ENCODE data around the gene RELT.

DNA sequence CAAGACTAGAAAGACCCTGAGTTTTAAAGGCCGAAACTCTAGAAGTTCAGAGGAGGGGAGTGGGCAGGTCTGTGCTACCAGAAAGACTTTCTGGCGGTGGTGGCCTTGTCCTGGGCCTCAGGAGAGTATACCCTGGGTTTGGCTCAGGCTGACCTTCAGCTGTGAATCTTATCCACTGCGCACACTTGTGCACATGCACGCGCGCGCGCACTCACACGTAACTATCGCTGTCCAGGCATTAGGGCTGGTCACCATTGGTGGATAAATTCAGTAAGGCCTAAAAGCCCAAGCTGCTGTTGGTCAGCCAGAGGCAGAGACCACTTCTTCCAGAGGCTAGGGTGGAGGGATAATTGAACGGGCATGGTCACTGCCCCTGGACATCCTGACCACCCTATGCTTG lies 43.0 kb upstream of the RELT start:
- TF ChIP-seq, protein P1, sequence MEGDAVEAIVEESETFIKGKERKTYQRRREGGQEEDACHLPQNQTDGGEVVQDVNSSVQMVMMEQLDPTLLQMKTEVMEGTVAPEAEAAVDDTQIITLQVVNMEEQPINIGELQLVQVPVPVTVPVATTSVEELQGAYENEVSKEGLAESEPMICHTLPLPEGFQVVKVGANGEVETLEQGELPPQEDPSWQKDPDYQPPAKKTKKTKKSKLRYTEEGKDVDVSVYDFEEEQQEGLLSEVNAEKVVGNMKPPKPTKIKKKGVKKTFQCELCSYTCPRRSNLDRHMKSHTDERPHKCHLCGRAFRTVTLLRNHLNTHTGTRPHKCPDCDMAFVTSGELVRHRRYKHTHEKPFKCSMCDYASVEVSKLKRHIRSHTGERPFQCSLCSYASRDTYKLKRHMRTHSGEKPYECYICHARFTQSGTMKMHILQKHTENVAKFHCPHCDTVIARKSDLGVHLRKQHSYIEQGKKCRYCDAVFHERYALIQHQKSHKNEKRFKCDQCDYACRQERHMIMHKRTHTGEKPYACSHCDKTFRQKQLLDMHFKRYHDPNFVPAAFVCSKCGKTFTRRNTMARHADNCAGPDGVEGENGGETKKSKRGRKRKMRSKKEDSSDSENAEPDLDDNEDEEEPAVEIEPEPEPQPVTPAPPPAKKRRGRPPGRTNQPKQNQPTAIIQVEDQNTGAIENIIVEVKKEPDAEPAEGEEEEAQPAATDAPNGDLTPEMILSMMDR (conservative IDR thresholded peaks at IDR 0.05; ENCODE audit: low read depth in 2 of 2), result no peak
- TF ChIP-seq ZNF331 (CRISPR knock-in tag; IDR thresholded peaks at IDR 0.05; ENCODE audit: low read depth) (no peak), POLR2AphosphoS5 (IDR thresholded peaks at IDR 0.05; ENCODE audit: low read depth) (no peak), STAT1 (IDR thresholded peaks at IDR 0.05; ENCODE audit: unreplicated experiment) (no peak), EZH2 (IDR thresholded peaks at IDR 0.05; ENCODE audit: low read depth, unreplicated experiment) (no peak), EZH2phosphoT487 (IDR thresholded peaks at IDR 0.05; ENCODE audit: unreplicated experiment) (no peak), ZNF114 (CRISPR knock-in tag; IDR thresholded peaks at IDR 0.05) (no peak), CREB1 (CRISPR knock-in tag; IDR thresholded peaks at IDR 0.05; ENCODE audit: low read depth) (no peak), JUNB (IDR thresholded peaks at IDR 0.05; ENCODE audit: unreplicated experiment) (no peak)
- TF ChIP-seq, protein P2, sequence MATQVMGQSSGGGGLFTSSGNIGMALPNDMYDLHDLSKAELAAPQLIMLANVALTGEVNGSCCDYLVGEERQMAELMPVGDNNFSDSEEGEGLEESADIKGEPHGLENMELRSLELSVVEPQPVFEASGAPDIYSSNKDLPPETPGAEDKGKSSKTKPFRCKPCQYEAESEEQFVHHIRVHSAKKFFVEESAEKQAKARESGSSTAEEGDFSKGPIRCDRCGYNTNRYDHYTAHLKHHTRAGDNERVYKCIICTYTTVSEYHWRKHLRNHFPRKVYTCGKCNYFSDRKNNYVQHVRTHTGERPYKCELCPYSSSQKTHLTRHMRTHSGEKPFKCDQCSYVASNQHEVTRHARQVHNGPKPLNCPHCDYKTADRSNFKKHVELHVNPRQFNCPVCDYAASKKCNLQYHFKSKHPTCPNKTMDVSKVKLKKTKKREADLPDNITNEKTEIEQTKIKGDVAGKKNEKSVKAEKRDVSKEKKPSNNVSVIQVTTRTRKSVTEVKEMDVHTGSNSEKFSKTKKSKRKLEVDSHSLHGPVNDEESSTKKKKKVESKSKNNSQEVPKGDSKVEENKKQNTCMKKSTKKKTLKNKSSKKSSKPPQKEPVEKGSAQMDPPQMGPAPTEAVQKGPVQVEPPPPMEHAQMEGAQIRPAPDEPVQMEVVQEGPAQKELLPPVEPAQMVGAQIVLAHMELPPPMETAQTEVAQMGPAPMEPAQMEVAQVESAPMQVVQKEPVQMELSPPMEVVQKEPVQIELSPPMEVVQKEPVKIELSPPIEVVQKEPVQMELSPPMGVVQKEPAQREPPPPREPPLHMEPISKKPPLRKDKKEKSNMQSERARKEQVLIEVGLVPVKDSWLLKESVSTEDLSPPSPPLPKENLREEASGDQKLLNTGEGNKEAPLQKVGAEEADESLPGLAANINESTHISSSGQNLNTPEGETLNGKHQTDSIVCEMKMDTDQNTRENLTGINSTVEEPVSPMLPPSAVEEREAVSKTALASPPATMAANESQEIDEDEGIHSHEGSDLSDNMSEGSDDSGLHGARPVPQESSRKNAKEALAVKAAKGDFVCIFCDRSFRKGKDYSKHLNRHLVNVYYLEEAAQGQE (IDR thresholded peaks at IDR 0.05; ENCODE audit: unreplicated experiment), result no peak
- TF ChIP-seq, protein P3, sequence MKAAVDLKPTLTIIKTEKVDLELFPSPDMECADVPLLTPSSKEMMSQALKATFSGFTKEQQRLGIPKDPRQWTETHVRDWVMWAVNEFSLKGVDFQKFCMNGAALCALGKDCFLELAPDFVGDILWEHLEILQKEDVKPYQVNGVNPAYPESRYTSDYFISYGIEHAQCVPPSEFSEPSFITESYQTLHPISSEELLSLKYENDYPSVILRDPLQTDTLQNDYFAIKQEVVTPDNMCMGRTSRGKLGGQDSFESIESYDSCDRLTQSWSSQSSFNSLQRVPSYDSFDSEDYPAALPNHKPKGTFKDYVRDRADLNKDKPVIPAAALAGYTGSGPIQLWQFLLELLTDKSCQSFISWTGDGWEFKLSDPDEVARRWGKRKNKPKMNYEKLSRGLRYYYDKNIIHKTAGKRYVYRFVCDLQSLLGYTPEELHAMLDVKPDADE (IDR thresholded peaks at IDR 0.05), result no peak

Measured in GM23338 (cell line).